ENCODE results near the gene HAUS2. TPM values are rescaled to one million over a fixed set of nuclear protein-coding genes. Genes with fewer than 3 reads are reported as not detected.
"Not testable (repeated sequence)": the region's sequence is repeated elsewhere in the genome, so short reads cannot be mapped to it uniquely, and the experiment has no call there.

Gene HAUS2
- total and polyA plus RNA-seq, 10 of the 15 experiments (the other 5 are each of a cell fraction or from before 2014, with no cell fraction given) = 28.7 to 59.3 (median 40.6) TPM

- TF ChIP-seq E2F8 (IDR thresholded peaks at IDR 0.05; ENCODE audit: low read depth, partially characterized antibody) = no peak
Measured at GRCh38 chr15:42553554-42553953, 4.9 kb downstream of the HAUS2 start (continued).

- BruUV-seq (replicated peaks); H3K27ac ChIP-seq (ENCODE audit: control insufficient read depth, insufficient read depth); H4K20me1 ChIP-seq (ENCODE audit: control insufficient read depth, insufficient read depth); H3K4me1 ChIP-seq (ENCODE audit: control insufficient read depth, insufficient read depth, low read length); H2AFZ ChIP-seq (ENCODE audit: control insufficient read depth, low read depth, low read length); H3K27me3 ChIP-seq (replicated peaks in 1 of 2; ENCODE audit: control insufficient read depth in 2 of 2, insufficient read depth in 2 of 2, low read length in 1 of 2); in situ Hi-C loops (cut with MboI); SMC1A ChIA-PET (ENCODE audit: uncharacterized antibody, unreplicated experiment); H3K36me3 ChIP-seq (ENCODE audit: control insufficient read depth in 2 of 2, insufficient read depth in 2 of 2, low read length in 1 of 2); ATAC-seq; intact Hi-C loops (cut with micrococcal nuclease; ENCODE audit: unreplicated experiment); FAIRE-seq; H3K4me2 ChIP-seq (ENCODE audit: control insufficient read depth, insufficient read depth); DNase-seq (ENCODE audit: low read depth, low spot score); H3K9me3 ChIP-seq (replicated peaks; ENCODE audit: control insufficient read depth, insufficient read depth, low read length); H3K9ac ChIP-seq (ENCODE audit: control insufficient read depth, insufficient read depth, low read length); POLR2A ChIA-PET; H3K4me3 ChIP-seq: not testable (repeated sequence)
- ChIA-PET CTCF (interaction anchor here (1.4 kb wide), 1 partner anchor 9 kb away, joined by 4 read pairs; no protein-coding TSS in a partner anchor), RAD21 (ENCODE audit: unreplicated experiment) (interaction anchor here (0.9 kb wide), 1 partner anchor 52 kb away, joined by 3 read pairs; no protein-coding TSS in a partner anchor)
- 98% methylated on average over 12 of the region's 12 CpGs for WGBS (ENCODE audit: insufficient coverage, insufficient replicate concordance, low lambda C conversion rate, missing lambda C conversion rate)
- H3K79me2 ChIP-seq (ENCODE audit: control insufficient read depth, insufficient read depth, low read length) = peaks cover 30% of the 10 kb centered on the region
Measured at GRCh38 chr15:42556550-42557207, 8.0 kb downstream of the HAUS2 start.
